Measurements from ENCODE around the gene TMEM117.

The TMEM117 gene

GRCh38 chr12:44002607-44003006 is 166.7 kb downstream of the TMEM117 start:
- H3K27ac ChIP-seq (ENCODE audit: low read length) = no peak overlapping the region
- no peaks in the 10 kb centered on the region for H4K20me1 ChIP-seq (ENCODE audit: insufficient read depth, low read length)
- no peak overlapping the region for H3K4me2 ChIP-seq (ENCODE audit: low read length)
- H3K36me3 ChIP-seq (replicated peaks; ENCODE audit: low read depth, low read length) = no peaks in the 10 kb centered on the region
- H3K4me1 ChIP-seq (ENCODE audit: low read length) = no peaks in the 10 kb centered on the region
- H3K4me3 ChIP-seq (ENCODE audit: low read length) = no peak overlapping the region
- no peak overlapping the region for H2AFZ ChIP-seq (ENCODE audit: low read depth, low read length)
- no peaks in the 10 kb centered on the region for H3K27me3 ChIP-seq (ENCODE audit: low read depth, low read length)
- no peaks in the 10 kb centered on the region for H3K9me3 ChIP-seq (ENCODE audit: insufficient read depth, low read length)
- no peaks in the 10 kb centered on the region for H3K79me2 ChIP-seq (ENCODE audit: low read length)
- no peak overlapping the region for H3K9ac ChIP-seq (ENCODE audit: low read length)
- TF ChIP-seq EZH2phosphoT487 (IDR thresholded peaks at IDR 0.05; ENCODE audit: low read depth) = no peak
- TF ChIP-seq CTCF (IDR thresholded peaks at IDR 0.05; ENCODE audit: low read depth, low read length) = no peak

- Histone ChIP-seq H3K9ac (ENCODE audit: low read length) (no peak overlapping the region), H3K9me3 (ENCODE audit: insufficient read depth, low read length) (no peaks in the 10 kb centered on the region), H4K20me1 (ENCODE audit: insufficient read depth, low read length) (no peaks in the 10 kb centered on the region), H2AFZ (ENCODE audit: low read depth, low read length) (no peak overlapping the region), H3K27ac (ENCODE audit: low read length) (no peak overlapping the region), H3K4me2 (ENCODE audit: low read length) (no peak overlapping the region), H3K4me3 (ENCODE audit: low read length) (no peak overlapping the region), H3K36me3 (replicated peaks; ENCODE audit: low read depth, low read length) (no peaks in the 10 kb centered on the region), H3K27me3 (ENCODE audit: low read depth, low read length) (no peaks in the 10 kb centered on the region), H3K4me1 (ENCODE audit: low read length) (no peaks in the 10 kb centered on the region), H3K79me2 (ENCODE audit: low read length) (no peaks in the 10 kb centered on the region)
- no peak for TF ChIP-seq CTCF (IDR thresholded peaks at IDR 0.05; ENCODE audit: low read depth, low read length)
These were observed 167.8 kb downstream of the TMEM117 start for GRCh38 chr12:44003721-44004120.

- H3K9me3 ChIP-seq (ENCODE audit: insufficient read depth, low read length) = no peaks in the 10 kb centered on the region
- TF ChIP-seq EZH2phosphoT487 (IDR thresholded peaks at IDR 0.05; ENCODE audit: low read depth) = no peak
- peak; percentile 72 for TF ChIP-seq CTCF (IDR thresholded peaks at IDR 0.05; ENCODE audit: low read depth, low read length)
- no peak overlapping the region for H3K27ac ChIP-seq (ENCODE audit: low read length)
- no peaks in the 10 kb centered on the region for H3K36me3 ChIP-seq (replicated peaks; ENCODE audit: low read depth, low read length)
- H3K4me3 ChIP-seq (ENCODE audit: low read length) = no peak overlapping the region
- H2AFZ ChIP-seq (ENCODE audit: low read depth, low read length) = no peak overlapping the region
- H3K4me1 ChIP-seq (ENCODE audit: low read length) = no peaks in the 10 kb centered on the region
- peak overlapping the region; percentile 46 for H3K4me2 ChIP-seq (ENCODE audit: low read length)
- H3K27me3 ChIP-seq (ENCODE audit: low read depth, low read length) = no peaks in the 10 kb centered on the region
- no peaks in the 10 kb centered on the region for H4K20me1 ChIP-seq (ENCODE audit: insufficient read depth, low read length)
- H3K79me2 ChIP-seq (ENCODE audit: low read length) = no peaks in the 10 kb centered on the region
- no peak overlapping the region for H3K9ac ChIP-seq (ENCODE audit: low read length)
These were observed 179.6 kb downstream of the TMEM117 start for GRCh38 chr12:44015333-44015941.

- H3K79me2 ChIP-seq (ENCODE audit: low read length) = no peaks in the 10 kb centered on the region
- H3K27ac ChIP-seq (ENCODE audit: low read length) = no peak overlapping the region
- H3K9me3 ChIP-seq (ENCODE audit: insufficient read depth, low read length) = no peaks in the 10 kb centered on the region
- TF ChIP-seq EZH2phosphoT487 (IDR thresholded peaks at IDR 0.05; ENCODE audit: low read depth) = no peak
- TF ChIP-seq CTCF (IDR thresholded peaks at IDR 0.05; ENCODE audit: low read depth, low read length) = no peak
- H3K36me3 ChIP-seq (replicated peaks; ENCODE audit: low read depth, low read length) = no peaks in the 10 kb centered on the region
- no peak overlapping the region for H2AFZ ChIP-seq (ENCODE audit: low read depth, low read length)
- no peak overlapping the region for H3K4me3 ChIP-seq (ENCODE audit: low read length)
- H3K27me3 ChIP-seq (ENCODE audit: low read depth, low read length) = no peaks in the 10 kb centered on the region
- no peak overlapping the region for H3K4me2 ChIP-seq (ENCODE audit: low read length)
- H3K4me1 ChIP-seq (ENCODE audit: low read length) = no peaks in the 10 kb centered on the region
- H4K20me1 ChIP-seq (ENCODE audit: insufficient read depth, low read length) = no peaks in the 10 kb centered on the region
- no peak overlapping the region for H3K9ac ChIP-seq (ENCODE audit: low read length)
These were observed 181.3 kb downstream of the TMEM117 start for GRCh38 chr12:44017216-44017615.
